AG04449 (cell line): ENCODE measurements around the gene SNCAIP.
A peak's percentile ranks its signal among the peaks of the same experiment; 100 is the strongest.

Experiments
- CTCF ChIA-PET: fragments of 350-600 bp; formaldehyde crosslinking; extraction: SDS; loops from one replicate; lab custom pipeline; 2021; ENCODE audit warnings: antibody characterized with exemption; lab: Yijun Ruan, JAX
- POLR2A ChIA-PET: fragments of 400-600, 350-600 bp; formaldehyde crosslinking; extraction: SDS; loops from one replicate; lab custom pipeline; 2020; ENCODE audit warnings: antibody characterized with exemption, inconsistent platforms; lab: Yijun Ruan, JAX
- DNase-seq: peaks from one replicate; pipeline ENCODE4 v3.0.0-alpha.2; 2010; ENCODE audit warnings: low read depth, low spot score
- H3K4me3 ChIP-seq: 2 replicates; pipeline ENCODE4 v1.5.1; 2011; ENCODE audit warnings: low read depth, mild to moderate bottlenecking, control low read depth, low read length
- CTCF ChIP-seq: IDR thresholded peaks from one replicate; pipeline ENCODE4 v1.5.1; 2011; ENCODE audit warnings: mild to moderate bottlenecking, moderate library complexity, low read length, control low read depth, inconsistent platforms; ENCODE audit not compliant: insufficient read depth; ENCODE audit errors: missing control alignments

The SNCAIP gene

DNA sequence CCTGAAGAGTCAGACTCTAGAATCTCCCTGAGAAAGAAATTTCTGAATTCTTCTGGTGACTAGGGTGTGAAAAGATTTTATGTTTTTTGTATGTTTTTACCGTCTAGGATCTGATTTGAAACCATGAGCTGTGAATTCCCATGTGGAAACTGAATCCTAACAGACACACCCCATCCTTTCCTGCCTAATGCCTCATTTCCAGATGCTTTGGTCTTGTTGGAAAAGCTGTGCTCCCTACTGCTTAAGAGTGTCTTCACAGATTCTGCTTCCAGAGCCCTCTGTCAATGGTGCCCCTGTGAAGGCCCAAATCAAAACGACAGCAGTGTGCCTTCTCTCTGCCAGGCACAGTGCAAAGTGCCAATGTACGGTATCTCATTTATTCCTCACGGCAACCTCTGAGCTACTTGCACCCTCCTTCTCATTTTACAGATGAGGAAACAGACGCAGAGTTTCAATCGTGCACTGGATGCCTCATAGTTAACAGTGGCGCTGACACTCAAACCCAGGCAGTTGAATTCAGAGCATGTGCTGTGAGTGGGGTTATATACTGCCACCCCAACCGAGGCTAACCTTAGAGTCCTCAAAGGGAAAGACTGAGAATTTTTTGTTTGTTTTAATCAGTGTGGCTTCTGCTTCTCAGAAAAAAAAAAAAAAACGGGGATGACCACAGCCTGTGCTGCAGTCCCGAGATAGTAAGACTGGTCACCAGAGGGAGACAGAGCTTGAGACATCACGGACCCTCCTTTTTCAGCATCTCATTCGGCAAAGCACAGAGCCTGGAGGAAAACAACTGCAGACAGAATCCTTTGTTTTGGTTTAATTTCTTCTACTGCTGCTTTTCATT is 188.4 kb downstream of the SNCAIP start:
- CTCF ChIA-PET, result interaction anchor here (1.1 to 2.4 kb wide), 10 partner anchors 38 to 1111 kb away, joined by 3 to 14 read pairs (median 4); no protein-coding TSS in a partner anchor
- H3K4me3 ChIP-seq, result no peak overlapping the region
- peak; percentile 64 for TF ChIP-seq CTCF
- POLR2A ChIA-PET, result no interaction called here
- DNase-seq, result no peak

- no peak for TF ChIP-seq CTCF
- H3K4me3 ChIP-seq, result no peak overlapping the region
- ChIA-PET CTCF (interaction anchor here (1.0 to 2.4 kb wide), 7 partner anchors 39 to 1110 kb away, joined by 3 to 14 read pairs (median 4); no protein-coding TSS in a partner anchor), POLR2A (no interaction called here)
- DNase-seq, result no peak
These were observed 189.0 kb downstream of the SNCAIP start for GRCh38 chr5:122501089-122501435.

- CTCF ChIA-PET, result interaction anchor here (0.9 to 2.5 kb wide), 2 partner anchors 311 to 312 kb away, joined by 3 to 9 read pairs; no protein-coding TSS in a partner anchor
- DNase-seq, result no peak
- no peak overlapping the region for H3K4me3 ChIP-seq
- TF ChIP-seq CTCF, result no peak
- POLR2A ChIA-PET, result no interaction called here
These were observed 195.0 kb downstream of the SNCAIP start for GRCh38 chr5:122507045-122507444.

- CTCF ChIA-PET, result no interaction called here
- POLR2A ChIA-PET, result no interaction called here
- no peak for DNase-seq
- TF ChIP-seq CTCF, result no peak
- no peak overlapping the region for H3K4me3 ChIP-seq
These were observed 195.5 kb downstream of the SNCAIP start for GRCh38 chr5:122507581-122507980.

- H3K4me3 ChIP-seq, result no peak overlapping the region
- TF ChIP-seq CTCF, result no peak
- no peak for DNase-seq
- CTCF ChIA-PET, result interaction anchor here (1.4 kb wide), 1 partner anchor 836 kb away, joined by 3 read pairs; no protein-coding TSS in a partner anchor
- POLR2A ChIA-PET, result no interaction called here
These were observed 196.6 kb downstream of the SNCAIP start for GRCh38 chr5:122508623-122509022.
